Measurements from ENCODE around the gene AKAP7.

Gene AKAP7

DNA sequence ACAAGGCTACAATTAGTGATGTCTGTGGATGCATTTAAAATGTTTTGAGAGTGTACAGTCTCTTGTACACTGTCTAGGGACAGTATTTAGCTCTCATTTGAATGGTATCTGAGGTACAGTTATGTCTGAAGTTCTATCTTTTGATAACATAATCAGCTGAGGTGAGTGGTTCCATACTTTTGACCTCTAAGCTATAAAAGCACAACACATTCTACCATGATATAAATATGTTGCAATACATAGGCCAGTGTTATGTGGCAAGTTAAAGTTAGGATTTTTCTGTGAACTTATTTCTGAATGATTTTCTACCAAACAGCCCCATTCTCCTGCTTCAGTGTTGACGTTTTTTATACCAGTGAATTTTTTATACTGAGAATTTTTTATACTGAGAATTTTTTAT is 77.6 kb downstream of the AKAP7 start:
- H3K27me3 ChIP-seq (ENCODE audit: insufficient read depth, low read length, poor library complexity, severe bottlenecking) = no peaks in the 10 kb centered on the region

DNA sequence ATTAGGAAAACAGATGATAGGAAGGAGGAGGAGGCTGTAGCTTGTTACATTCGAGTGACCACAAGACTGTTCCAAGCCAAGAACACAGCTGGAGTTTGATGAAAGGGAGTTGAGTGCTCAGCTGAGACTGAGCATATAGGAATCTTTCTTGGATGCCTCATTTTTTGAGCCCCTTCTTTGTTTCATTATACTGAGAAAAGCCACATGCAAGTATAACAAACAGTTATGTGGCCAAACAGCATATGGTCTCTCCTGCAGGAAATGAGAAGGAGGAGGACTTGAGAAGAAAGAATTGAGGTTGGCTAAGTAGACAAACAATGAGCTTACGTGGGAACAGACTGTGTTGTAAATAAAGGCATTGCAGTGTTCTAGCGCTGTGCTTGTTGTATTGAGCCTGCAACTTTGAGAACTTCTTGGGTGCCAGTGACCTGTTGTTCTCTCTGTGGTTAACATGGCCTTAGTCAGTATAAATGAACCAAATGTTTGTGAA is 78.3 kb downstream of the AKAP7 start:
- Histone ChIP-seq H3K4me3 (ENCODE audit: low read length, poor library complexity, severe bottlenecking) (no peak overlapping the region), H3K9me3 (ENCODE audit: insufficient read depth, low read depth, low read length) (no peaks in the 10 kb centered on the region)
- TF ChIP-seq, protein P1, sequence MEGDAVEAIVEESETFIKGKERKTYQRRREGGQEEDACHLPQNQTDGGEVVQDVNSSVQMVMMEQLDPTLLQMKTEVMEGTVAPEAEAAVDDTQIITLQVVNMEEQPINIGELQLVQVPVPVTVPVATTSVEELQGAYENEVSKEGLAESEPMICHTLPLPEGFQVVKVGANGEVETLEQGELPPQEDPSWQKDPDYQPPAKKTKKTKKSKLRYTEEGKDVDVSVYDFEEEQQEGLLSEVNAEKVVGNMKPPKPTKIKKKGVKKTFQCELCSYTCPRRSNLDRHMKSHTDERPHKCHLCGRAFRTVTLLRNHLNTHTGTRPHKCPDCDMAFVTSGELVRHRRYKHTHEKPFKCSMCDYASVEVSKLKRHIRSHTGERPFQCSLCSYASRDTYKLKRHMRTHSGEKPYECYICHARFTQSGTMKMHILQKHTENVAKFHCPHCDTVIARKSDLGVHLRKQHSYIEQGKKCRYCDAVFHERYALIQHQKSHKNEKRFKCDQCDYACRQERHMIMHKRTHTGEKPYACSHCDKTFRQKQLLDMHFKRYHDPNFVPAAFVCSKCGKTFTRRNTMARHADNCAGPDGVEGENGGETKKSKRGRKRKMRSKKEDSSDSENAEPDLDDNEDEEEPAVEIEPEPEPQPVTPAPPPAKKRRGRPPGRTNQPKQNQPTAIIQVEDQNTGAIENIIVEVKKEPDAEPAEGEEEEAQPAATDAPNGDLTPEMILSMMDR (conservative IDR thresholded peaks at IDR 0.05; ENCODE audit: low read length) = no peak

More for the DNA sequence above, 77.6 kb downstream of the AKAP7 start:
- H3F3A ChIP-seq (ENCODE audit: low read depth) = no peaks in the 10 kb centered on the region
- no peaks in the 10 kb centered on the region for H4K20me1 ChIP-seq (ENCODE audit: insufficient read depth, low read length, poor library complexity, severe bottlenecking)
- no peaks in the 10 kb centered on the region for H3K9me2 ChIP-seq (replicated peaks; ENCODE audit: low read depth, low read length)
- no peaks in the 10 kb centered on the region for H3K9me3 ChIP-seq (ENCODE audit: insufficient read depth, low read depth, low read length)
- H2AFZ ChIP-seq (ENCODE audit: low read length) = no peak overlapping the region
- H3K9ac ChIP-seq (ENCODE audit: low read depth, low read length, poor library complexity, severe bottlenecking) = no peak overlapping the region
- peaks cover 18% of the 10 kb centered on the region for H3K4me1 ChIP-seq (ENCODE audit: insufficient read depth, low read length, poor library complexity, severe bottlenecking)
- H3K4me3 ChIP-seq (ENCODE audit: low read length, poor library complexity, severe bottlenecking) = no peak overlapping the region
- H3K79me2 ChIP-seq (ENCODE audit: insufficient read depth, low read length) = no peaks in the 10 kb centered on the region
- no peak for TF ChIP-seq EZH2phosphoT487 (IDR thresholded peaks at IDR 0.05; ENCODE audit: borderline replicate concordance)
- no peaks in the 10 kb centered on the region for H3K36me3 ChIP-seq (ENCODE audit: insufficient read depth, low read length)
- peak overlapping the region; percentile 37 for H3K4me2 ChIP-seq (ENCODE audit: low read depth, low read length, poor library complexity, severe bottlenecking)

DNA sequence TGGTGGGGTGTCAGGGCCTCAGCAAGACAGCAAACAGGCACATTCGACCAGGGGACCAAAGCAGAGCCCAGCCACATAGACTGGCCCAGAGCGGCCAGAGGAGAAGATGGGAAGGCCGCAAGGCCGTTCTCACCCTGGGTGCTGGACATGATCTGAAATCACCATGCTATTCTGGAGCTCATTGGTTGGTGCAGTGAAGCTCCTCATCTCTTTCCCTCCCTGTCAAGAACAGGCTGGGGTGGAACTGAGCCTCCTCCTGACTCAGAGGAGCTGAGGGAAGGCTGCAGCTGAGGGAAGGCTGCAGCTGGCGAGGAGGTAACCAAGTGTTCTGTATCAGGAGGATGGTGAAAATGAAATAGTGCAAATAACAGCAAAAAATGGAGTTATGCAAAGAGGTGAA is 80.0 kb downstream of the AKAP7 start:
- no peak overlapping the region for H3K9ac ChIP-seq (ENCODE audit: low read depth, low read length, poor library complexity, severe bottlenecking)
- no peaks in the 10 kb centered on the region for H3K9me2 ChIP-seq (replicated peaks; ENCODE audit: low read depth, low read length)
- no peaks in the 10 kb centered on the region for H3K9me3 ChIP-seq (ENCODE audit: insufficient read depth, low read depth, low read length)
- no peak overlapping the region for H2AFZ ChIP-seq (ENCODE audit: low read length)
- no peaks in the 10 kb centered on the region for H3K36me3 ChIP-seq (ENCODE audit: insufficient read depth, low read length)
- H3K27me3 ChIP-seq (ENCODE audit: insufficient read depth, low read length, poor library complexity, severe bottlenecking) = no peaks in the 10 kb centered on the region
- no peaks in the 10 kb centered on the region for H3K79me2 ChIP-seq (ENCODE audit: insufficient read depth, low read length)
- H3K4me3 ChIP-seq (ENCODE audit: low read length, poor library complexity, severe bottlenecking) = no peak overlapping the region
- no peaks in the 10 kb centered on the region for H4K20me1 ChIP-seq (ENCODE audit: insufficient read depth, low read length, poor library complexity, severe bottlenecking)
- TF ChIP-seq, protein P1 (conservative IDR thresholded peaks at IDR 0.05; ENCODE audit: low read length) = no peak
- TF ChIP-seq EZH2phosphoT487 (IDR thresholded peaks at IDR 0.05; ENCODE audit: borderline replicate concordance) = no peak
- H3F3A ChIP-seq (ENCODE audit: low read depth) = no peaks in the 10 kb centered on the region
- H3K4me1 ChIP-seq (ENCODE audit: insufficient read depth, low read length, poor library complexity, severe bottlenecking) = peaks cover 18% of the 10 kb centered on the region
- no peak overlapping the region for H3K4me2 ChIP-seq (ENCODE audit: low read depth, low read length, poor library complexity, severe bottlenecking)

More for the DNA sequence above, 78.3 kb downstream of the AKAP7 start:
- H3F3A ChIP-seq (ENCODE audit: low read depth) = no peaks in the 10 kb centered on the region
- peak overlapping the region; percentile 58; the same call in 1 of the 2 replicates for H2AFZ ChIP-seq (ENCODE audit: low read length)
- no peak overlapping the region for H3K9ac ChIP-seq (ENCODE audit: low read depth, low read length, poor library complexity, severe bottlenecking)
- no peaks in the 10 kb centered on the region for H3K36me3 ChIP-seq (ENCODE audit: insufficient read depth, low read length)
- H4K20me1 ChIP-seq (ENCODE audit: insufficient read depth, low read length, poor library complexity, severe bottlenecking) = no peaks in the 10 kb centered on the region
- peaks cover 18% of the 10 kb centered on the region for H3K4me1 ChIP-seq (ENCODE audit: insufficient read depth, low read length, poor library complexity, severe bottlenecking)
- no peaks in the 10 kb centered on the region for H3K79me2 ChIP-seq (ENCODE audit: insufficient read depth, low read length)
- H3K4me2 ChIP-seq (ENCODE audit: low read depth, low read length, poor library complexity, severe bottlenecking) = peak overlapping the region; percentile 37
- H3K27me3 ChIP-seq (ENCODE audit: insufficient read depth, low read length, poor library complexity, severe bottlenecking) = no peaks in the 10 kb centered on the region
- H3K9me2 ChIP-seq (replicated peaks; ENCODE audit: low read depth, low read length) = no peaks in the 10 kb centered on the region

DNA sequence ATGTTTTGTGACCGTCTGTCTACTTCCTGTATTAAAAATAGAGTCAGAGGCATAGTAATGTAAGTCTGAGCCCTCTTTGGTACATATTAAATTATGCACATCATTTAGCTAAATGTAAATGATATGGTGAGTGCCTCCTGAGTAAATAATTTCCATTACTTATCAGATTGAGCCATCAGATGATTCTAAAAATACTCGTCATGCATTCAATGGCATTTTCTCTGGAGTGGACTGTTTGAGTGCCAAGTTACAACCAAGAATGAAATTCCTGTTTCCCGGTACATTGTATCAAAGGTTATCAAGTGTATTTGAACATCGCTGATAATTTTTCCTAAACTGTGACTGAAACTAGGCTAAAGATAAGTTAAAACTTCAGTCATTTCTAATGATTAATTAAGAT is 81.0 kb downstream of the AKAP7 start:
- Histone ChIP-seq H2AFZ (ENCODE audit: low read length) (no peak overlapping the region), H3K9ac (ENCODE audit: low read depth, low read length, poor library complexity, severe bottlenecking) (no peak overlapping the region), H3F3A (ENCODE audit: low read depth) (no peaks in the 10 kb centered on the region), H4K20me1 (ENCODE audit: insufficient read depth, low read length, poor library complexity, severe bottlenecking) (no peaks in the 10 kb centered on the region), H3K4me2 (ENCODE audit: low read depth, low read length, poor library complexity, severe bottlenecking) (no peak overlapping the region), H3K27me3 (ENCODE audit: insufficient read depth, low read length, poor library complexity, severe bottlenecking) (no peaks in the 10 kb centered on the region), H3K9me2 (replicated peaks; ENCODE audit: low read depth, low read length) (no peaks in the 10 kb centered on the region), H3K4me3 (ENCODE audit: low read length, poor library complexity, severe bottlenecking) (no peak overlapping the region), H3K9me3 (ENCODE audit: insufficient read depth, low read depth, low read length) (no peaks in the 10 kb centered on the region), H3K4me1 (ENCODE audit: insufficient read depth, low read length, poor library complexity, severe bottlenecking) (peaks cover 18% of the 10 kb centered on the region), H3K79me2 (ENCODE audit: insufficient read depth, low read length) (no peaks in the 10 kb centered on the region), H3K36me3 (ENCODE audit: insufficient read depth, low read length) (peaks cover 1% of the 10 kb centered on the region; the same call in 1 of the 2 replicates)
- TF ChIP-seq EZH2phosphoT487 (IDR thresholded peaks at IDR 0.05; ENCODE audit: borderline replicate concordance) = no peak
- TF ChIP-seq, protein P1 (conservative IDR thresholded peaks at IDR 0.05; ENCODE audit: low read length) = no peak
